Activated CD8-positive, alpha-beta memory T cell treated with anti-CD3 and anti-CD28 coated beads for 1 hour (primary cell): ENCODE measurements around the gene PMEPA1.
"Not testable (repeated sequence)": the region's sequence is repeated elsewhere in the genome, so short reads cannot be mapped to it uniquely, and the experiment has no call there.

Experiments used
- DNase-seq, 2 donors: peaks; one replicate each; pipeline ENCODE4 v3.0.0-alpha.2; 2020; ENCODE audit warnings: low read depth in 1 of 2; ENCODE audit errors: extremely low read depth in 1 of 2

The PMEPA1 gene

DNA sequence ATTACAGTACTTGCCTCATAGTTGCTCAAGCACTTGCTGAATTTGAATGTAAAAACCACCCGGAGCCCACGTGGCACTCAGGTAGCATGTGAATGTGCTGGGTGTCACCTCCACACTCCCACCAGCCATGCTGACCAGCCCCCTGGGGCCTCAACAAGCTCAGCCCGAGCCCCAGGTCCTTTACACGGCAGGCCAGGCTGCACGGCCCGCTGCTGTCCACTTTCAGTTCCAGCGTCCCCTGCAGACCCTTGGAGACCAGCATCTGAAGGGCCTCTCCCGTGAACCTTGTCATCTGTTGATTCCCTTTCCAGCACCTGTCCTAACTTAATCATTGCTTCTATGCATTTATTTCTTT, 56.3 kb downstream of the PMEPA1 start:
- DNase-seq: no peak

- DNase-seq: no peak
These were observed 56.9 kb downstream of the PMEPA1 start for GRCh38 chr20:57652606-57653545.

DNA sequence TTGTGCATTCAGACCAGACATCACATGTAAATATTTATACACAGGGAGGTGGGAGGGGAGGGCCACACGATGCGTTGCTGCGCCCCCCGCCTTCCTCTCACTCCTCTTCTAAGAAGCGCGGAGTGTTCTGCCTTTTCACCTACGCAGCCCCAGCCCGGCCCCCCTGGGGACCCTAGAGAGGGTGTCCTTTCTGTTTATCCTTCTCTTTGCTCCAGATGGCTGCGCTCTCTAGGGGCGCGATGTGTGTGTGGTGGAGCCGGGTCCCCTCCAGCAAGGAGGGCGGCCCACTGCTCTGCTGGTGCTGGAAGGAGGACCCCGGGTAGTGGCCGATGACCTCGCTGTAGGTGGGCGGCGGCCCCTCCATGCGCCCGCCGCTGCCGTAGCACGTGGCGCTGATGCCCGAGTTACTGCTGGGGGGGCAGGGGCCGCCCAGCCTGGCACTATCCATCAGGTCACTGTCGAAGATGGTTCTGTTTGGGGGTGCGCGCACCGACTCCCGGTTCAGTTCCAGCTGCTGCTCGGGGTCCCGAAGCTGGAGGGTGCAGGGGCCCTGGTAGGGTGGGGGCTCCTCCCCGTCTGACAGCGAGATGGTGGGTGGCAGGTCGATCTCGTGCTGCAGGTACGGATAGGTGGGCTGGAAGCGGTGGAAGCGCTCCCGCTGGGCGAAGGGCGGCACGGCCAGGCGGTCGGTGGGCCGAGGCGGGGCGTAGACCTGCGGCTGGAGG, 57.8 kb downstream of the PMEPA1 start:
- DNase-seq: no peak

DNA sequence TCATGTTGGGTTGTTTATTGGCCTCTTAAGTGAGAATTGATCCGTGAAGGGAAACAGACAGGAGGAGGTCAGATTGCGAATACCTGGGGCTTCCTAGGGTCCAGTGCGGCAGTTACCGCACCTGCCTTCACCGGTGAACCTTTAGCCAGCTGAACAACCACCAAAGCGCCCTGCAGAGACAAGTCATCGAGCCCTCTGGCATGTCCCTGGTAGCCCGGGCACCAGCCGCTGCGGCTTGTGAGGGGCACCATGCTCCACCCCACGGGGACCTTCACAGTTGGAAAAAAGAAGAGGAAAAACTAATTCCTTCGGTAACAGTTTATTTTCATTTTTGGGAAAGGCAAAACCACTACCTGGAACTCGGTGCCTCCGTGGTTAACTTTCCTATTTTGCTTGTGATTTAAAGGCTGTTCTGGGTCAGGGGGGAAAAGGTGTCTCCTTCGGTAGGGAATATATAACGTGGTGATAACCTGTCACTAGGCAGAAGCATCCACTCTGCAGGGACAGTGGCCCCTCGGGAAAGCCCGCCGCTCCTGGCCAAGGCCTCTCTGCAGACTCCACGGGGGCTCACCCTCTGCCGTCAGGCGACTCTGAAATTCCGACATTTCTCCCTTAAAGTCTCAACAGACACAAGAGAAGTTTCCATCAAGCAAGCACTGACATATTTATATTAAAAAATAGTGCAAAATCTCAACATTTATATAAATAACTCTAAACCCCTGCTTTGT, 58.9 kb downstream of the PMEPA1 start:
- DNase-seq: no peak

GRCh38 chr20:57650266-57650665, 59.5 kb downstream of the PMEPA1 start:
- DNase-seq: no peak

DNA sequence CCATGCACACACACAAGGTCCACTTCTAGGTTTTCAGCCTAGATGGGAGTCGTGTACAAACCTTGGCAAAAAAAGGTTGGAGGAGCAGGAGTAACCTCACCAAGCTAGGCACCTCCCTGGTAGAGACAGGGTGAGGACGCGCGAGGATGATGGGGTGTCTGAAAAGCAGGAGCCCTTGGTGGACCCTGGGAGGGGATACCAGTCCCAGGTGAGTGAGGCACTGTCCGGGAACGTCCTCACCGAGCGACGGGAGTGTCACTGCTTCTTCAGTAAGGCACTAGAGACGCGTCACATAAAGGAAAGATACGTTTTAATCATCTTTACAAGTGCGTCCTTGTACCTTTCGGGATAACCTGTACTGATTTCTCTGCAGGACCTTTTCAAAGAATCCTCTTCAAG, 60.2 kb downstream of the PMEPA1 start:
- DNase-seq: no peak

DNA sequence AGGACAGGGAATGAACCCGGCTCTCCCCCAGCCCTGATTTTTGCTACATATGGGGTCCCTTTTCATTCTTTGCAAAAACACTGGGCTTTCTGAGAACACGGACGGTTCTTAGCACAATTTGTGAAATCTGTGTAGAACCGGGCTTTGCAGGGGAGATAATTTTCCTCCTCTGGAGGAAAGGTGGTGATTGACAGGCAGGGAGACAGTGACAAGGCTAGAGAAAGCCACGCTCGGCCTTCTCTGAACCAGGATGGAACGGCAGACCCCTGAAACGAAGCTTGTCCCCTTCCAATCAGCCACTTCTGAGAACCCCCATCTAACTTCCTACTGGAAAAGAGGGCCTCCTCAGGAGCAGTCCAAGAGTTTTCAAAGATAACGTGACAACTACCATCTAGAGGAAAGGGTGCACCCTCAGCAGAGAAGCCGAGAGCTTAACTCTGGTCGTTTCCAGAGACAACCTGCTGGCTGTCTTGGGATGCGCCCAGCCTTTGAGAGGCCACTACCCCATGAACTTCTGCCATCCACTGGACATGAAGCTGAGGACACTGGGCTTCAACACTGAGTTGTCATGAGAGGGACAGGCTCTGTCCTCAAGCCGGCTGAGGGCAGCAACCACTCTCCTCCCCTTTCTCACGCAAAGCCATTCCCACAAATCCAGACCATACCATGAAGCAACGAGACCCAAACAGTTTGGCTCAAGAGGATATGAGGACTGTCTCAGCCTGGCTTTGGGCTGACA, 60.8 kb downstream of the PMEPA1 start:
- no peak for DNase-seq

GRCh38 chr20:57647933-57648785, 61.7 kb downstream of the PMEPA1 start:
- no peak for DNase-seq

DNA sequence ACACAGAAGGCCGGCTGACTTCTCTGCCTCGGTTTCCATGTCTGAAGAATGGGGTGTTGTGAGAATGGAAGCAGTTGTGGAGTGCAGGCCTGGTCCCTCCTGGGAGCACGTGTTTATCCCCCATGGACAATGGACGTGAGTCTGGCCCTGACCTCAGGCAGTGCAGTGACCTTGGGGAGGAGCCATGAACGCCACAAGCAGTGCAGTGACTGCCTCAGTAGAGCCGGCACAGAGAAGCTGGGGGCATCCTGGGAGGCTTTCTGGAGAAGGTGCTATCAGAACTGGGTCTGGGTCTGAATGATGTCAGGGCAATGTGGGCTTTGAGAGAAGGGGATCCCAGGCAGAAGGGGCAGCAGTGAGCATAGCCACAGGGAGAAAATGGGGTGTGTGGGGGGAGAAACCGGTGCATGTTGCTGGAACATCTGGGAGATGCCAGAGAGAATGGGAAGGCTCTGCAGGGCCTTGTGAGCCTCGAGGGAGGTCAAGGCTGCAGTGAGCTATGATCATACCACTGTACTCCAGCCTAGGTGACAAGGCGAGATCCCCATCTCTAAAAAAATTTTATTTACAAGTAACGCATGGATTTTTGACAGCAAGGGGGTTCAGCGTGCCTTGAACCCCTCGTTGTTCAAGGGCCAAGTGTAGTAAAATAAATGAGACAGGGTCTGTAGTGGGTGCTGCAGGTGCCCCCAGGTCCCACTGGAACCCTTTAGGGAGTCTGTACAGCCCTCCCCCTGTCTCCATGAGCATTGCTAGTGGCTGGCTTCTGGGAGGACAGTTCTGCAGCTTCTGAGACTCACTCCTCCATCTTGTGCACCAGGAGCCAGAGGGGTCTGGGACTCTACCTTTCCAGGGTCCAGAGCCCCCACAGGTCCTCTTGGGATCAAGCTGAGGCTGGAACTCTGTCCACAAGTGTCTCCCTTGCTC, 62.5 kb downstream of the PMEPA1 start:
- no peak for DNase-seq

DNA sequence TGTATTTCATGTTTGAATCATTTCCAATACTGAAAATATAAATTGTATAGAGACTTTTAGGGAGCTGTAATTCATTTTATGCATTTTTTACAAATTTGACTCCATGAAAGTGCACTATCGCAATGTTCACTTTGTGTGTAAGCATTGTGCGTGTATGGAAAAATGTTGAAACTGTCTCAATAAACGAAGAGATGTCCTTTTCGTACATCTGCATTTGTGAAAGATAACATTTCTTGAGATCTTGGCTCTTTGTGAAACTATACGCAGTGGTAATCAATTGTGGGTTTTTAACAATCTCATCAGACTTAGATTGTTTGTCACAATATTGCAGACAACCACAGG, 70.9 kb downstream of the PMEPA1 start:
- no peak for DNase-seq

GRCh38 chr20:57638173-57638894, 71.5 kb downstream of the PMEPA1 start:
- DNase-seq: no peak

DNA sequence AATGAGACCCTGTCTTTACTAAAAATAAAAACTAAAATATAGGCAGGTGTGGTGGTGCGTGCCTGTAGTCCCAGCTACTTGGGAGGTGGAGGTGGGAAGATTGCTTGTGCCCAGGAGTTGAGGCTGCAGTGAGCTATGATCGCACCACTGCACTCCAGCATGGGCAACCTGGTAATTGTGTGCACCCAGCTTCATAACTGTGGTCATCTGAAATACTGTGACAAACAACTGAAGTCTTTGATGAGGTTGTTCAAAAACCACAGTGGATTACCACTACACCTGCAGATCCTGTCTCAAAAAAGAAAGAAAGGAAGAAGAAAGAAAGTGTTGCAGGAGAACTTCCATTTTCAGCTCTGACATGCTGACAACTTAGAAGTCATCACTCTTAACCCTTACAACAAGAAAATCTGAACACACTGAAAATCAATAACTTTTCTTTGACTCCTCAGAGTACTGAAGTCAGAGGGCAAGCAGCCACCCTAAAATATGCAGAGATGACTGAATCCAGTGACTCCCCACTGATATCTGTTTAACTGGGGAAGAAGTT, 75.8 kb downstream of the PMEPA1 start:
- DNase-seq: no peak

- DNase-seq: no peak
These were observed 77.5 kb downstream of the PMEPA1 start for GRCh38 chr20:57632286-57632685.

DNA sequence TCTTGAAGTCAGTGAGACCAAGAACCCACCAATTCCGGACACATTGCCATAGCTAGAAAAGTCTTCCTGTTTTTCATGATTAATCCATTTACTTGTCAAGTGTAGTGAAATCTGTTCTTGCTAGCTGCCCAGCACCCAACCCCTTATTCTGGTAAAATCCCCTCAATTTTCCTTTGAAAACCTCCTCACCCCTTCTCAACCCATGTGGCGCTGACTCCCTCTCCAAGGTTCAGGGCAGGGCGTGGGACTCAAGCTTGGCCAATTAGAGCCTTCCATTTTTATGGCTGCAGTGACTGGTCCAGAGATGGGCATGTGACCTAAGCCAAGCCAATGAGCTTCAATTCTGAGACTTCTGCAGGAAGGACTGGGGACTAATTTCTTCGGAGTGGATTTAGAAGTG, 79.8 kb downstream of the PMEPA1 start:
- DNase-seq: no peak

GRCh38 chr20:57629491-57629901, 80.3 kb downstream of the PMEPA1 start:
- not testable (repeated sequence) for DNase-seq

DNA sequence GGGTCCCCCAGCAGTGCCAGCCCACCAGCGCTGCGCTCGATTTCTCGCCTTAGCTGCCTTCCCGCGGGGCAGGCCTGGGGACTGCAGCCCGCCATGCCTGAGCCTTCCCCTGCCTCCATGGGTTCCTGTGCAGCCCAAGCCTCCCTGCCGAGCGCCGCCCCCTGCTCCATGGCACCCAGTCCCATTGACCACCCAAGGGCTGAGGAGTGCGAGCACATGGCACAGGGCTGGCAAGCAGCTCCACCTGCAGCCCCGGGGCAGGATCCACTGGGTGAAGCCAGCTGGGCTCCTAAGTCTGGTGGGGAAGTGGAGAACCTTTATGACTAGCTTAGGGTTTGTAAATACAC, 80.9 kb downstream of the PMEPA1 start:
- not testable (repeated sequence) for DNase-seq

DNA sequence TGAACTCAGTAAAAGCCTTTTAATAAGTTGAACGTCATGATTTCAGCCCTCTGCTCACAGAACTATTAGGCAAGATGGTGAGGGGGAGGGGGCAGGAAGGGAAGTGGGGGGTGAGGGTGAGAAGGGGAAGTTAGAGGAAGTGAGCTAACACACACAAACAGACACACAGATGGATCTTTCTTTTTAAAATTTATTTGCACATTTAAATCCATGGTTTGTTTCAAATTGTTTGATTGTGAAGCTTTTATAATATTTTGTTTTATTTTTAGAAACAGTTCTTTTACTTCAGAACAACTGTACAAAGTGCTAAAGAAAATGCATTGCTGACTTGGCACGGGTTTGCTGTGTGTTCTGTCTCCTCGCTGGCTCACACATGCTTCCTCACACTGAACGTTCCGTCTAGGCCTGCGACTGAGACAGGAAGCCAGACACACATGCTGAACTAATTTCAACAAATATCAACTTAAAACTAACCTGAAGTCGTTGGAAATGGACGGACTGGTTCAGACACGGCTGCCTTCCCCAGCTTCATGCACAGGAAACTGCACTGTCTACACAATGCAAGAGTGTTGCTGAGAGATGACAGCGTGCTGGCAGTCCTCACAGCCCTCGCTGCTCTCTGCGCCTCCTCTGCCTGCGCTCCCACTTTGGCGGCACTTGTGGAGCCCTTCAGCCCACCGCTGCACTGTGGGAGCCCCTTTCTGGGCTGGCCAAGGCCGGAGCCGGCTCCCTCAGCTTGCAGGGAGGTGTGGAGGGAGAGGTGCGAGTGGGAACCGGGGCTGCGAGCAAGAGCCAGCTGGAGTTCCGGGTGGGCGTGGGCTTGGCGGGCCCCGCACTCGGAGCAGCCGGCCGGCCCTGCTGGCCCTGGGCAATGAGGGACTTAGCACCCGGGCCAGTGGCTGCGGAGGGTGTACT, 81.5 kb downstream of the PMEPA1 start:
- DNase-seq: no peak
